ENCODE data around the gene TAS2R1. TPM values are rescaled to one million over a fixed set of nuclear protein-coding genes. Genes with fewer than 3 reads are reported as not detected.
A peak's percentile ranks its signal among the peaks of the same experiment; 100 is the strongest.

Gene TAS2R1
- total and polyA plus RNA-seq, 10 of the 15 experiments (the other 5 are each of a cell fraction or from before 2014, with no cell fraction given): not detected

DNA sequence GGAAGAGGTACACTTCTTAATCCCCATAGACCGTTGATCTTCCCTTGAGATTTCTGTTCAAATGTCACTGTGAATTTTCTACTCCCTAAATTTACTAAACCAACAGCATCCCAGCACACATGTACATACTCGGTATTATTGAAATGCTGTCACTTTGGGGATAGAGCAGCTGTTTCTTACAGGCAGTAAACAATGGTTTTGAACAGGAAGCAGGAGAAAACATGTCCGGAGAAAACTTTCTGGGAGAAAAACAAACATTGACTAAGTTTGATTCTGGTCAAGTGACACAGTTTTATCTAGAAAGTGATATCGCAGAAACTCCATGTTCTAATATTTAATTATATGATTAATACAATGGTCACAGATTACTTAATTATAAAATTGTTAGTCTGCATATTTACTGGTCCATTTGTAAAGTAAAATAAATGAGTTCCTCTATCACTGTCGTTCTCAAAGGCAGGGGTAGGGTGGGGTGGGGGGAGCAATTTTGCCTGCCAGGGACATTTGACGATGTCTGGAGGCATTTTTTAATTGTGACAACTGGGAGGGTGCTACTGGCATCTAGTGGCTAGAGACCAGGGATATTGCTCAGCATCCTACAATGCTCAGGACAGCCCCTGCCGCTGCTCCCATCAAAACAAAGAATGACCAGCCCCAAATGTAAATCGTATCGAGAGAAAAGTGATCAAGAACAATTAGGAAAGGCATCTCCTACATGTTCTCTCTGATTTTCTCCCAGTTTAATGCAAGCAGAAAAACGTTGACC lies 12.2 kb downstream of the TAS2R1 start:
- WGBS (ENCODE audit: insufficient coverage, insufficient replicate concordance, low lambda C conversion rate, missing lambda C conversion rate): 16% methylated on average over 10 of the region's 10 CpGs
- DNase-seq (ENCODE audit: low read depth, low spot score) (no peak), FAIRE-seq (no peak), ATAC-seq (no peak)
- RAD21 ChIA-PET (ENCODE audit: unreplicated experiment): no interaction called here
- SMC1A ChIA-PET (ENCODE audit: uncharacterized antibody, unreplicated experiment): interaction anchor here (1.4 kb wide), 1 partner anchor 9 kb away, joined by 3 read pairs; no protein-coding TSS in a partner anchor
- Histone ChIP-seq H3K9ac (ENCODE audit: control insufficient read depth, insufficient read depth, low read length) (no peak overlapping the region), H3K9me3 (replicated peaks; ENCODE audit: control insufficient read depth, insufficient read depth, low read length) (no peaks in the 10 kb centered on the region), H3K4me2 (ENCODE audit: control insufficient read depth, insufficient read depth) (no peak overlapping the region), H3K27ac (ENCODE audit: control insufficient read depth, insufficient read depth) (no peak overlapping the region), H4K20me1 (ENCODE audit: control insufficient read depth, insufficient read depth) (no peaks in the 10 kb centered on the region), H3K36me3 (ENCODE audit: control insufficient read depth in 2 of 2, insufficient read depth in 2 of 2, low read length in 1 of 2) (no peaks in the 10 kb centered on the region), H3K79me2 (ENCODE audit: control insufficient read depth, insufficient read depth, low read length) (no peaks in the 10 kb centered on the region), H3K4me3 (no peak overlapping the region), H3K4me1 (ENCODE audit: control insufficient read depth, insufficient read depth, low read length) (no peaks in the 10 kb centered on the region), H2AFZ (ENCODE audit: control insufficient read depth, low read depth, low read length) (no peak overlapping the region), H3K27me3 (replicated peaks in 1 of 2; ENCODE audit: control insufficient read depth in 2 of 2, insufficient read depth in 2 of 2, low read length in 1 of 2) (no peaks in the 10 kb centered on the region; a peak in 1 of 4 replicates)
- intact Hi-C loops (cut with micrococcal nuclease; ENCODE audit: unreplicated experiment) (no loop called here), in situ Hi-C loops (cut with MboI) (no loop called here)
- CTCF ChIA-PET: no interaction called here
- TF ChIP-seq MEF2B (IDR thresholded peaks at IDR 0.05; ENCODE audit: partially characterized antibody, poor library complexity, severe bottlenecking) (no peak), GATAD2B (conservative IDR thresholded peaks at IDR 0.05; ENCODE audit: low read depth) (no peak), NFYA (IDR thresholded peaks at IDR 0.05; ENCODE audit: borderline replicate concordance, low read depth, low read length) (no peak)
- POLR2A ChIA-PET: no interaction called here
- BruUV-seq (replicated peaks): no TSS peak

- intact Hi-C loops (cut with micrococcal nuclease; ENCODE audit: unreplicated experiment): no loop called here
- POLR2A ChIA-PET: no interaction called here
These were observed 12.9 kb downstream of the TAS2R1 start for GRCh38 chr5:9617221-9617620.

More at GRCh38 chr5:9617221-9617620, 12.9 kb downstream of the TAS2R1 start:
- no peak overlapping the region for H2AFZ ChIP-seq (ENCODE audit: control insufficient read depth, low read depth, low read length)
- no peak overlapping the region for H3K27ac ChIP-seq (ENCODE audit: control insufficient read depth, insufficient read depth)
- no peaks in the 10 kb centered on the region for H3K79me2 ChIP-seq (ENCODE audit: control insufficient read depth, insufficient read depth, low read length)
- H3K4me3 ChIP-seq: no peak overlapping the region
- H3K27me3 ChIP-seq (replicated peaks in 1 of 2; ENCODE audit: control insufficient read depth in 2 of 2, insufficient read depth in 2 of 2, low read length in 1 of 2): no peaks in the 10 kb centered on the region; a peak in 1 of 4 replicates
- ChIA-PET CTCF (no interaction called here), SMC1A (ENCODE audit: uncharacterized antibody, unreplicated experiment) (interaction anchor here (1.4 kb wide), 1 partner anchor 9 kb away, joined by 3 read pairs; no protein-coding TSS in a partner anchor), RAD21 (ENCODE audit: unreplicated experiment) (no interaction called here)
- no TSS peak for BruUV-seq (replicated peaks)
- H3K9me3 ChIP-seq (replicated peaks; ENCODE audit: control insufficient read depth, insufficient read depth, low read length): no peaks in the 10 kb centered on the region
- DNase-seq (ENCODE audit: low read depth, low spot score) (no peak), ATAC-seq (no peak), FAIRE-seq (peak; percentile 13)
- TF ChIP-seq SUPT20H (IDR thresholded peaks at IDR 0.05; ENCODE audit: borderline replicate concordance, control insufficient read depth, low read depth, low read length) (no peak), HDAC2 (IDR thresholded peaks at IDR 0.05) (no peak), RFX5 (IDR thresholded peaks at IDR 0.05; ENCODE audit: low read depth, low read length) (no peak), ETV6 (conservative IDR thresholded peaks at IDR 0.05 in 1 of 2, IDR thresholded peaks at IDR 0.05 in 1 of 2; ENCODE audit: borderline replicate concordance in 1 of 2, low read depth in 1 of 2) (no peak), CREB1 (IDR thresholded peaks at IDR 0.05; ENCODE audit: low read depth) (no peak), CHD4 (IDR thresholded peaks at IDR 0.05) (no peak), SUZ12 (IDR thresholded peaks at IDR 0.05; ENCODE audit: unreplicated experiment) (no peak), SREBF1 (IDR thresholded peaks at IDR 0.05; ENCODE audit: low read length) (no peak), FOXM1 (IDR thresholded peaks at IDR 0.05; ENCODE audit: low read depth, low read length) (no peak), TCF7 (IDR thresholded peaks at IDR 0.05; ENCODE audit: borderline replicate concordance) (no peak), RCOR1 (conservative IDR thresholded peaks at IDR 0.05; ENCODE audit: low read depth, low read length) (no peak), NFYA (IDR thresholded peaks at IDR 0.05; ENCODE audit: borderline replicate concordance, low read depth, low read length) (no peak), ZNF207 (IDR thresholded peaks at IDR 0.05; ENCODE audit: borderline replicate concordance) (no peak)
- no peak overlapping the region for H3K4me2 ChIP-seq (ENCODE audit: control insufficient read depth, insufficient read depth)
- 3% methylated on average over 3 of the region's 3 CpGs for WGBS (ENCODE audit: insufficient coverage, insufficient replicate concordance, low lambda C conversion rate, missing lambda C conversion rate)
- no peaks in the 10 kb centered on the region for H4K20me1 ChIP-seq (ENCODE audit: control insufficient read depth, insufficient read depth)
- no peaks in the 10 kb centered on the region for H3K4me1 ChIP-seq (ENCODE audit: control insufficient read depth, insufficient read depth, low read length)
- no peak overlapping the region for H3K9ac ChIP-seq (ENCODE audit: control insufficient read depth, insufficient read depth, low read length)
- in situ Hi-C loops (cut with MboI): no loop called here
- H3K36me3 ChIP-seq (ENCODE audit: control insufficient read depth in 2 of 2, insufficient read depth in 2 of 2, low read length in 1 of 2): no peaks in the 10 kb centered on the region
